Stimulated activated CD8-positive, alpha-beta memory T cell treated with anti-CD3 and anti-CD28 coated beads, Interleukin-12 subunit alpha, Interleukin-12 subunit beta, amount 100 ng/mL, for 4 hours (primary cell): ENCODE data around the gene ELMOD3.
"Not testable (repeated sequence)": the region's sequence is repeated elsewhere in the genome, so short reads cannot be mapped to it uniquely, and the experiment has no call there.

Experiments used
- DNase-seq: peaks from one replicate; pipeline ENCODE4 v3.0.0-alpha.2; 2020; ENCODE audit warnings: low read depth

ELMOD3 gene

GRCh38 chr2:85401464-85401805, 46.9 kb downstream of the ELMOD3 start:
- DNase-seq, result no peak

GRCh38 chr2:85401844-85402243, 47.3 kb downstream of the ELMOD3 start:
- no peak for DNase-seq

- DNase-seq, result peak; percentile 65
These were observed 50.9 kb downstream of the ELMOD3 start for GRCh38 chr2:85405201-85406059.

- no peak for DNase-seq
These were observed 55.4 kb downstream of the ELMOD3 start, which contains the start of gene CAPG for GRCh38 chr2:85409845-85410583. Gene CAPG, minus strand, starts transcription at chr2:85410366. Its CDS starts 8,221 bp downstream, at chr2:85402145.

- no peak for DNase-seq
These were observed 56.2 kb downstream of the ELMOD3 start for GRCh38 chr2:85410584-85411404.

GRCh38 chr2:85411405-85411748, 56.8 kb downstream of the ELMOD3 start:
- no peak for DNase-seq

- peak; percentile 51 for DNase-seq
These were observed 59.2 kb downstream of the ELMOD3 start for GRCh38 chr2:85413592-85414420.

GRCh38 chr2:85414421-85414759, 59.8 kb downstream of the ELMOD3 start:
- not testable (repeated sequence) for DNase-seq

- no peak for DNase-seq
These were observed 60.4 kb downstream of the ELMOD3 start for GRCh38 chr2:85414761-85415553.

GRCh38 chr2:85415980-85416650, 61.5 kb downstream of the ELMOD3 start:
- DNase-seq, result no peak

- peak; percentile 74 for DNase-seq
These were observed 63.8 kb downstream of the ELMOD3 start, which contains the start of gene SH2D6 for GRCh38 chr2:85418132-85419008. Gene SH2D6, plus strand, starts transcription at chr2:85418714. Its CDS starts 10,752 bp downstream, at chr2:85429466.

GRCh38 chr2:85419009-85419675, 64.6 kb downstream of the ELMOD3 start:
- no peak for DNase-seq

GRCh38 chr2:85420536-85421259, 66.1 kb downstream of the ELMOD3 start:
- peak; percentile 74 for DNase-seq

GRCh38 chr2:85421260-85422071, 66.9 kb downstream of the ELMOD3 start:
- DNase-seq, result no peak

- no peak for DNase-seq
These were observed 67.5 kb downstream of the ELMOD3 start for GRCh38 chr2:85422072-85422457.

- DNase-seq, result no peak
These were observed 69.0 kb downstream of the ELMOD3 start for GRCh38 chr2:85423525-85423924.

GRCh38 chr2:85425588-85425987, 71.0 kb downstream of the ELMOD3 start:
- no peak for DNase-seq
